Frontal cortex (tissue), 1 donor: Measurements from ENCODE around the gene TMOD4. TPM values are rescaled to one million over a fixed set of nuclear protein-coding genes. Genes with fewer than 3 reads are reported as not detected.

Experiments
- total RNA-seq: library from RNA; depleted of rRNA; stranded (reverse); fragments of >200 nt; gene quantifications from one replicate; pipeline ENCODE4 v1.2.3, GENCODE V29; 2014

Gene TMOD4
- total RNA-seq, 1 donor from 2014 or later: not detected

Other genes with a start within 250 kb of the TMOD4 start
- 62.8 TPM for gene SETDB1, start 249.6 kb downstream of the TMOD4 start, total RNA-seq
- gene CERS2, start 201.1 kb downstream of the TMOD4 start, total RNA-seq: 30.2 TPM
- under 0.01 TPM for gene ANXA9, start 193.7 kb downstream of the TMOD4 start, total RNA-seq
- 12.2 TPM for gene MINDY1, start 169.1 kb downstream of the TMOD4 start, total RNA-seq
- gene PRUNE1, start 167.5 kb downstream of the TMOD4 start, total RNA-seq: 20.4 TPM
- gene BNIPL, start 139.4 kb downstream of the TMOD4 start, total RNA-seq: under 0.01 TPM
- 2.0 TPM for gene C1orf56, start 128.2 kb downstream of the TMOD4 start, total RNA-seq
- 31.0 TPM for gene CDC42SE1, start 116.4 kb downstream of the TMOD4 start, total RNA-seq
- 95.8 TPM for gene MLLT11, start 115.6 kb downstream of the TMOD4 start, total RNA-seq
- 9.4 TPM for gene GABPB2, start 105.2 kb downstream of the TMOD4 start, total RNA-seq
- gene SEMA6C, start 29.4 kb downstream of the TMOD4 start, total RNA-seq: 16.7 TPM
- gene TNFAIP8L2, start 19.3 kb downstream of the TMOD4 start, total RNA-seq: 0.82 TPM
- gene LYSMD1, start 10.1 kb downstream of the TMOD4 start, total RNA-seq: 24.1 TPM
- 27.3 TPM for gene SCNM1, start 9.8 kb downstream of the TMOD4 start, total RNA-seq
- 106 TPM for gene VPS72, start 14.2 kb upstream of the TMOD4 start, total RNA-seq
- 70.5 TPM for gene PIP5K1A, start 22.6 kb upstream of the TMOD4 start, total RNA-seq
- 110 TPM for gene PSMD4, start 78.8 kb upstream of the TMOD4 start, total RNA-seq
- 4.9 TPM for gene ZNF687, start 106.3 kb upstream of the TMOD4 start, total RNA-seq
- gene PI4KB, start 151.4 kb upstream of the TMOD4 start, total RNA-seq: 28.5 TPM
- gene RFX5, start 171.3 kb upstream of the TMOD4 start, total RNA-seq: 14.3 TPM
- 6.5 TPM for gene SELENBP1, start 196.7 kb upstream of the TMOD4 start, total RNA-seq
- gene PSMB4, start 223.6 kb upstream of the TMOD4 start, total RNA-seq: 369 TPM